MM.1S (cell line): ENCODE results near the gene CLMP.

Experiments used
- CTCF ChIP-seq: fragments of 300-600 bp; sonication (generic); IDR thresholded peaks from 2 replicates; pipeline ENCODE4 v1.5.1; 2016; ENCODE audit warnings: antibody characterized with exemption, low read length, mixed read lengths
- EZH2 ChIP-seq: fragments of 300-600 bp; sonication (generic); optimal IDR thresholded peaks from 2 replicates; pipeline ENCODE3; 2017; ENCODE audit warnings: low read depth, mild to moderate bottlenecking, antibody characterized with exemption, low read length, mixed read lengths
- EZH2phosphoT487 ChIP-seq: fragments of 300-600 bp; sonication (generic); IDR thresholded peaks from 2 replicates; pipeline ENCODE4 v1.6.1; 2018; ENCODE audit warnings: antibody characterized with exemption, low read length

DNA sequence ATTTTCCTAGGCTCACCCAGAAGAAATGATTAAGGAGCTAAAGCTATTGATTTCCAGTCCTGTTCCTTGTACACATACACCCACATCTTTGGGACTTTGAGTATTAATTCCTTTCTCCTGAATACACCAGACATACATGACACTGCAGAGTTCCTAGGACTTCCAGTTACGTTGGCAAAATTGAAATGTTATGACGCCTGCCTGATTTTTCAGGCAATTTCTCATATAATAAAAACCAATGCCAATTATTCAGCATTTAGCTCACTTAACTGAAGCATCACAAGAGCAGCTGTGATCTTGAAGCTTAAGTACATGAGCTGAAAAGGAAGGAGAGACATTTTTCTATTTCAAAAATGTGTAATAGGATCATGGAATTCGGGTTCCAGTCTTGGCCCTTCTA lies 4.5 kb downstream of the CLMP start:
- no peak for TF ChIP-seq CTCF
- TF ChIP-seq EZH2, result no peak
- no peak for TF ChIP-seq EZH2phosphoT487
